DOHH2 (cell line): Measurements from ENCODE around the gene USP49.

Experiments used
- EZH2phosphoT487 ChIP-seq: fragments of 200-600 bp; sonication (generic); IDR thresholded peaks from 2 replicates; pipeline ENCODE4 v1.6.1; 2017; ENCODE audit warnings: borderline replicate concordance, mild to moderate bottlenecking, antibody characterized with exemption, low read length, moderate library complexity, mixed read lengths
- TF ChIP-seq, protein P1 (sequence below): fragments of 200-600 bp; sonication (generic); IDR thresholded peaks from one replicate; pipeline ENCODE4 v1.5.1; 2014; ENCODE audit warnings: antibody characterized with exemption, mild to moderate bottlenecking, low read depth, low read length; ENCODE audit not compliant: poor library complexity, severe bottlenecking

DNA sequence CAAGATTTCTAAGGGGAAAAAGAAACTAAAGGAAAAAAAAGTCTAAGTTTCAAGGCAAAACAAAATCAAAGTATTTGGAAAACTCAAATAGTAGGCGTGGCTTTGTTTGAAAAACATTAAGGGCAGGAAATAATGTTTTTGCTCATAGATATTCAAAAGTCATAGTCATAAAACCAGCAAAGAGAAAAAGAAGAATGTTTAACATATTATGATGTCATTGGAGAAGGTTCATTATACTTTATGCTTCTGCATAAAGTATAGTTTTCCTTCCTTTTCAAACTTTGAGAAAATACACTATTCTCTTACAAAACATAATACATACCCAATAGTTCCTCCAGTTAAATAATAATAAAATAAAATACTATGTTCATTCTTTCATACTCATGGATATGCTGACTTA, 13.7 kb downstream of the USP49 start:
- TF ChIP-seq, protein P1, sequence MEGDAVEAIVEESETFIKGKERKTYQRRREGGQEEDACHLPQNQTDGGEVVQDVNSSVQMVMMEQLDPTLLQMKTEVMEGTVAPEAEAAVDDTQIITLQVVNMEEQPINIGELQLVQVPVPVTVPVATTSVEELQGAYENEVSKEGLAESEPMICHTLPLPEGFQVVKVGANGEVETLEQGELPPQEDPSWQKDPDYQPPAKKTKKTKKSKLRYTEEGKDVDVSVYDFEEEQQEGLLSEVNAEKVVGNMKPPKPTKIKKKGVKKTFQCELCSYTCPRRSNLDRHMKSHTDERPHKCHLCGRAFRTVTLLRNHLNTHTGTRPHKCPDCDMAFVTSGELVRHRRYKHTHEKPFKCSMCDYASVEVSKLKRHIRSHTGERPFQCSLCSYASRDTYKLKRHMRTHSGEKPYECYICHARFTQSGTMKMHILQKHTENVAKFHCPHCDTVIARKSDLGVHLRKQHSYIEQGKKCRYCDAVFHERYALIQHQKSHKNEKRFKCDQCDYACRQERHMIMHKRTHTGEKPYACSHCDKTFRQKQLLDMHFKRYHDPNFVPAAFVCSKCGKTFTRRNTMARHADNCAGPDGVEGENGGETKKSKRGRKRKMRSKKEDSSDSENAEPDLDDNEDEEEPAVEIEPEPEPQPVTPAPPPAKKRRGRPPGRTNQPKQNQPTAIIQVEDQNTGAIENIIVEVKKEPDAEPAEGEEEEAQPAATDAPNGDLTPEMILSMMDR = no peak
- no peak for TF ChIP-seq EZH2phosphoT487
